Brain microvascular endothelial cell (primary cell): ENCODE results near the gene PRR15L.
"Not testable (repeated sequence)": the region's sequence is repeated elsewhere in the genome, so short reads cannot be mapped to it uniquely, and the experiment has no call there.

Experiments
- DNase-seq: peaks from one replicate; pipeline ENCODE4 v3.0.0-alpha.2; 2020
- H3K27ac ChIP-seq: fragments of 250-450 bp; sonication (Bioruptor Pico); 2 replicates; pipeline ENCODE4 v1.5.1; 2020; ENCODE audit warnings: mild to moderate bottlenecking, moderate library complexity
- H3K27me3 ChIP-seq: fragments of 250-450 bp; sonication (Bioruptor Pico); replicated peaks from 2 replicates; pipeline ENCODE4 v1.5.1; 2020; ENCODE audit warnings: mild to moderate bottlenecking
- H3K36me3 ChIP-seq: fragments of 250-450 bp; sonication (Bioruptor Pico); replicated peaks from 2 replicates; pipeline ENCODE4 v1.5.1; 2020; ENCODE audit warnings: mild to moderate bottlenecking
- H3K4me3 ChIP-seq: 2 replicates; pipeline ENCODE4 v1.5.1; 2011; ENCODE audit warnings: low read depth, mild to moderate bottlenecking, control low read depth, low read length, moderate library complexity
- in situ Hi-C: cut with HindIII; loops from 2 replicates; pipeline ENCODE4 v1.10.0; 2017; ENCODE audit warnings: low sequenced_read_pairs, low pct_ligation_motif_present
- TF ChIP-seq, protein P1 (sequence below): IDR thresholded peaks from 2 replicates; pipeline ENCODE4 v1.5.1; 2011; ENCODE audit warnings: low read depth, mild to moderate bottlenecking, moderate library complexity, low read length, control low read depth, inconsistent platforms; ENCODE audit errors: missing control alignments

PRR15L gene

DNA sequence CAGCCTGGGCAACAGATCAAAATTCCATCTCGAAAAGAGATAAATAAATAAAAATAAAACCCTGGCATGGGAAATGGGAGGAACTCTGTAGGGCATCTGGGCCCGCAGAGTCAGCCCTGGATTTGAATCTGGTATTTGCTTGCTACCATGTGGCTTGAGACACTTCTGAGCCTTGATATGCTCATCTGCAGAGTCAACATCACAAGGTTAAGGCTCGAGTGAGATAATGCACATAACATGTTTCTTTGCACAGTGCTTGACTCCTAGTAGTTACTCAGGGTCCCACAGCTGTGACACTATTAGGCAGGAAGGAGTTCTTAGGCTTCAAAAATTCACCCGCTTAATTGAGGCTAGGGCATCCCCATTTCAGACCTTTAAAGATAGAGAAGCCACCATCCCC is 34.5 kb upstream of the PRR15L start:
- in situ Hi-C loops, result no loop called here
- H3K27me3 ChIP-seq, result no peaks in the 10 kb centered on the region
- H3K4me3 ChIP-seq, result no peak overlapping the region
- H3K27ac ChIP-seq, result no peak overlapping the region
- TF ChIP-seq, protein P1, sequence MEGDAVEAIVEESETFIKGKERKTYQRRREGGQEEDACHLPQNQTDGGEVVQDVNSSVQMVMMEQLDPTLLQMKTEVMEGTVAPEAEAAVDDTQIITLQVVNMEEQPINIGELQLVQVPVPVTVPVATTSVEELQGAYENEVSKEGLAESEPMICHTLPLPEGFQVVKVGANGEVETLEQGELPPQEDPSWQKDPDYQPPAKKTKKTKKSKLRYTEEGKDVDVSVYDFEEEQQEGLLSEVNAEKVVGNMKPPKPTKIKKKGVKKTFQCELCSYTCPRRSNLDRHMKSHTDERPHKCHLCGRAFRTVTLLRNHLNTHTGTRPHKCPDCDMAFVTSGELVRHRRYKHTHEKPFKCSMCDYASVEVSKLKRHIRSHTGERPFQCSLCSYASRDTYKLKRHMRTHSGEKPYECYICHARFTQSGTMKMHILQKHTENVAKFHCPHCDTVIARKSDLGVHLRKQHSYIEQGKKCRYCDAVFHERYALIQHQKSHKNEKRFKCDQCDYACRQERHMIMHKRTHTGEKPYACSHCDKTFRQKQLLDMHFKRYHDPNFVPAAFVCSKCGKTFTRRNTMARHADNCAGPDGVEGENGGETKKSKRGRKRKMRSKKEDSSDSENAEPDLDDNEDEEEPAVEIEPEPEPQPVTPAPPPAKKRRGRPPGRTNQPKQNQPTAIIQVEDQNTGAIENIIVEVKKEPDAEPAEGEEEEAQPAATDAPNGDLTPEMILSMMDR, result no peak
- no peak for DNase-seq
- no peaks in the 10 kb centered on the region for H3K36me3 ChIP-seq

DNA sequence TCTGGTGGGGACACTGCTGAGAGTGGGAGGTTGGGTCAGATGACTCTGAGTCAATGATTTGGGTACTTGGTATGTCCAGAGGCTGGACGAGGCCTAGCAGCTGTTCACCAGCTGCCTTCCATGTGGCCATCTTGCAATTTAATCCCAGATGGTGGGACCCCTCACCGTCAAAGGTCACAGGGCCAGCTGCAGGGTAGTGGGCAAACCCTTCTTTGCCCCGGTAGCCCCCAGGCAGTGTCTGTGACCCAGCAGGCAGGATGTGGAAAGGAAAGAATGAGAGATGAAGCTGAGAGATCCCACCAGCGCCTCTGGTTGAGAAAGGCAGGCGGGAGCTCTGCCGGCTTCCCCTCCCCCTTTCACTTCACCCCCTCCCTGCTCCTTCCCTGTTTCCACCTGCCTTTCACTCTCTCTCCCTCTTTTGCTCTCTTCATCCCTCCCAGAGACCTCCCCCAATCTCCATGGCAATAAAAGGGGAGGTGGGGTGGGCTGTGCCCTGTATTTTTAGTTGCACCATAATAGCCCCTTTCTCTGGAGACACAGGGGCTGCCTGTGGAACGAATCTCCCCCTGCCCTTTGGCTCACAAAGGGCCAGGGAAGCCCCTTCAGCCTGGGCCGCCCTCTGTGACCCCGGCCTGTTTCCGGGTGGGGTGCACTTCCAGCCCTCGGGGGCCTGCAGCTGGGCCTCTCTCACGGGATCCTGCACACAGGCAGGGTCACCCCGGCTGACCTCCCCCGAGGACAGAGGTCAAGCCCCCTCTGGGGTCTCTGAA is 33.5 kb upstream of the PRR15L start:
- H3K36me3 ChIP-seq, result no peaks in the 10 kb centered on the region
- no peak overlapping the region for H3K27ac ChIP-seq
- no peak overlapping the region for H3K4me3 ChIP-seq
- TF ChIP-seq, protein P1, result no peak
- in situ Hi-C loops, result no loop called here
- no peak for DNase-seq
- H3K27me3 ChIP-seq, result no peaks in the 10 kb centered on the region

DNA sequence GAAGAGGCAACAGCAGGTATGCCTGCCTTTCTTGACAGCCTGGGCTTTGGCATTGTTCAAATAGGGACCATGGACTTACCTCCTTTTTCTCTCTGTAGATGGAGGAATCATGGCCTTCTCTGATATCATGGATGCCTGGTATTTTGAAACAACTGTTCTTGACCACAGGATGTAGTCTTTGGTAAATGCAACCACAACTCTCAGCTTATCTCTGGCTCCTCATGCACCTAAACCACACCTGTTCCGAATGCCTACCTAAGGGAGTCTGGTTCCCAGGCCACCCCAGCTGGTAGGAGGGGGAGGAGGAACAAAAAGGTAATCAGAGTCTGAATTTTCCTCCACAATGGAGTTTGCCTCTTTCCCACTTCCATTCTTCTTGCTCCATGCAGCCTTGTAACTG is 32.0 kb upstream of the PRR15L start:
- Histone ChIP-seq H3K27me3 (no peaks in the 10 kb centered on the region), H3K36me3 (no peaks in the 10 kb centered on the region), H3K4me3 (no peak overlapping the region), H3K27ac (no peak overlapping the region)
- TF ChIP-seq, protein P1, result no peak
- in situ Hi-C loops, result no loop called here
- no peak for DNase-seq

DNA sequence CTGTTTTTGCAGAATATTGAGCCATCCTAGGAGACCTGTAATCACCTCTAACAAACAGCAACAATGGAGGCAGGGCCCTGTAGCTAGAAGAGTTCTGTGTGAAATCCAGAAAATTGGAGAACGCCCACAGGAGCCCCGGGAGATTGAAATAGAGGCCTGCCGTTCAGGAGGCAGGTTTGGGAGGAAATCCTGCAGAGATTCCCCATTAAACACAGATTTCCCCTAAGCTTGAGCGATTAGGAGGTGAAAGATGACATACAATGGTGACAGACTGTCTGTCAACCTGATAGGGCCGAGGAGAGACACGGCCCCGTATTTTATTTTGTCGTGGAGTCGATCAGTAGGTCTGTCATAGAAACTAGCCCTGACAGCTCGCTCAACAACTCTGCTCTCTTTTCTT is 31.5 kb upstream of the PRR15L start:
- in situ Hi-C loops, result no loop called here

DNA sequence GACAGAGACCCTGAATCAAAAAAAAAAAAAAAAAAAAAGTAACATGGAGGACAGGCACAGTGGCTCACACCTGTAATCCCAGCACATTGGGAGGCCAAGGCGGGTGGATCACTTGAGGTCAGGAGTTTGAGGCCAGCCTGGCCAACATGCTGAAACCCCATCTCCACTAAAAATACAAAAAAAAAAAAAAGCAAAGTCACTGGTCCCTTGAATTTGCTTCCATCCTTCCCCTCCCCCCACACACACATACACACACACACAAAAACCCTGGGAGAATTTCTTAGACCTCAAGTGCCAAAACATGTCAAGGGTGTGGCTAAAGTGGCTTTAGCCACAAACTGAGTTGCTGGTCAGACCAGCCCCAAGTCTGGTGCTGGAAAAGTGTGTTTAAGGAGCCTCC is 30.8 kb upstream of the PRR15L start:
- in situ Hi-C loops, H3K36me3 ChIP-seq, H3K4me3 ChIP-seq, H3K27me3 ChIP-seq, H3K27ac ChIP-seq, DNase-seq: not testable (repeated sequence)

More for the DNA sequence above, 31.5 kb upstream of the PRR15L start:
- Histone ChIP-seq H3K4me3 (no peak overlapping the region), H3K27me3 (no peaks in the 10 kb centered on the region), H3K36me3 (no peaks in the 10 kb centered on the region), H3K27ac (no peak overlapping the region)
- TF ChIP-seq, protein P1, result no peak
- no peak for DNase-seq

DNA sequence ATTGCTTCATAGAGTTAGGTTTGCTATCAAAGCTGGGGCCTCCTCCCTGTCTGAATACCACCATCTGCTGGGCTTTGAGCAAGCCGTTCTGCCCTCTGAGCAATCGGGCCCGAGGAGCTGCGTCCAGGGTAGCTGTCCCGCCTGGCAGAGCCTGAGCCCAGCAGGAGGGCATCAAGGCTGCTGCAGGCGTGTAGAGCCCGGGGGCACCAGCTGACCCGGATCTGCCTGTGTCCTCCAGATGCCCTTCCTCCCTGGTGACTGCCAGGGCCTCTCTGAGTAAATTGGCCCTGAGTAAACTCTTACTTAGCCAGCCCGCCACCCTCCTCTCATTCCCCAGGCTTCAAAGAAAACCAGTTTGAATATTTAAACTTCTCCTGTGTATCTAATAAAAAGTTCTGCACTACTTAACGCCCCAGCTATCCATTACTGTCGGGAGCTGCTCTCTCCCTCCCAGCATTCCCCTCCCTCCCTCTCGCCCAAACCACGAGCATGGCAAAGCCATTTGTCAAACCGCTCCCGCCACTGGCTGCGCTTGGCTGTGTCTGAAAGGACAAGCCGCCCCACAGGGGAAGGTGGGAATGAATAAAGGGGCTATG is 29.7 kb upstream of the PRR15L start:
- TF ChIP-seq, protein P1, result peak; percentile 4
- Histone ChIP-seq H3K27ac (no peak overlapping the region), H3K27me3 (no peaks in the 10 kb centered on the region), H3K4me3 (no peak overlapping the region), H3K36me3 (no peaks in the 10 kb centered on the region)
- DNase-seq, result no peak
- in situ Hi-C loops, result no loop called here
